DOHH2 (cell line): ENCODE data around the gene MOXD1.

Experiments used
- EZH2phosphoT487 ChIP-seq: fragments of 200-600 bp; sonication (generic); IDR thresholded peaks from 2 replicates; pipeline ENCODE4 v1.6.1; 2017; ENCODE audit warnings: borderline replicate concordance, mild to moderate bottlenecking, antibody characterized with exemption, low read length, moderate library complexity, mixed read lengths
- TF ChIP-seq, protein P1 (sequence below): fragments of 200-600 bp; sonication (generic); IDR thresholded peaks from one replicate; pipeline ENCODE4 v1.5.1; 2014; ENCODE audit warnings: antibody characterized with exemption, mild to moderate bottlenecking, low read depth, low read length; ENCODE audit not compliant: poor library complexity, severe bottlenecking

GRCh38 chr6:132368916-132369481 is 32.3 kb downstream of the MOXD1 start:
- TF ChIP-seq, protein P1, sequence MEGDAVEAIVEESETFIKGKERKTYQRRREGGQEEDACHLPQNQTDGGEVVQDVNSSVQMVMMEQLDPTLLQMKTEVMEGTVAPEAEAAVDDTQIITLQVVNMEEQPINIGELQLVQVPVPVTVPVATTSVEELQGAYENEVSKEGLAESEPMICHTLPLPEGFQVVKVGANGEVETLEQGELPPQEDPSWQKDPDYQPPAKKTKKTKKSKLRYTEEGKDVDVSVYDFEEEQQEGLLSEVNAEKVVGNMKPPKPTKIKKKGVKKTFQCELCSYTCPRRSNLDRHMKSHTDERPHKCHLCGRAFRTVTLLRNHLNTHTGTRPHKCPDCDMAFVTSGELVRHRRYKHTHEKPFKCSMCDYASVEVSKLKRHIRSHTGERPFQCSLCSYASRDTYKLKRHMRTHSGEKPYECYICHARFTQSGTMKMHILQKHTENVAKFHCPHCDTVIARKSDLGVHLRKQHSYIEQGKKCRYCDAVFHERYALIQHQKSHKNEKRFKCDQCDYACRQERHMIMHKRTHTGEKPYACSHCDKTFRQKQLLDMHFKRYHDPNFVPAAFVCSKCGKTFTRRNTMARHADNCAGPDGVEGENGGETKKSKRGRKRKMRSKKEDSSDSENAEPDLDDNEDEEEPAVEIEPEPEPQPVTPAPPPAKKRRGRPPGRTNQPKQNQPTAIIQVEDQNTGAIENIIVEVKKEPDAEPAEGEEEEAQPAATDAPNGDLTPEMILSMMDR, result no peak
- TF ChIP-seq EZH2phosphoT487, result no peak
